Keratinocyte (primary cell): ENCODE measurements around the gene ZNF57. TPM values are rescaled to one million over a fixed set of nuclear protein-coding genes. Genes with fewer than 3 reads are reported as not detected.
A peak's percentile ranks its signal among the peaks of the same experiment; 100 is the strongest.

Experiments
- DNase-seq: peaks from one replicate; pipeline ENCODE4 v3.0.0-alpha.2; 2011; ENCODE audit warnings: low read depth, missing footprints, low spot score
- FAIRE-seq: peaks from 2 replicates; lab custom pipeline; 2011; peaks lifted over from hg19 to GRCh38; lab: Jason Lieb, UNC
- H2AFZ ChIP-seq: 2 replicates; pipeline ENCODE4 v1.6.0; 2012; ENCODE audit warnings: low read length, control low read depth, inconsistent platforms; ENCODE audit not compliant: control insufficient read depth
- H3K27ac ChIP-seq: 2 replicates; pipeline ENCODE4 v1.5.1; 2011; ENCODE audit warnings: low read length; ENCODE audit not compliant: control insufficient read depth, insufficient read depth
- H3K27me3 ChIP-seq: 3 replicates; pipeline ENCODE4 v1.6.0; 2011; ENCODE audit warnings: low read length; ENCODE audit not compliant: control insufficient read depth, insufficient read depth; ENCODE audit errors: extremely low read depth
- H3K36me3 ChIP-seq, 2 experiments: 2 replicates in 1 of 2; 3 replicates in 1 of 2; pipeline ENCODE4 v1.5.1; 2011; ENCODE audit warnings: low read length in 2 of 2, mild to moderate bottlenecking in 1 of 2; ENCODE audit not compliant: control insufficient read depth in 2 of 2, insufficient read depth in 2 of 2; ENCODE audit errors: extremely low read depth in 1 of 2
- H3K4me1 ChIP-seq: 3 replicates; pipeline ENCODE4 v1.5.1; 2011; ENCODE audit warnings: low read length; ENCODE audit not compliant: control insufficient read depth, insufficient read depth; ENCODE audit errors: extremely low read depth
- H3K4me2 ChIP-seq: 3 replicates; pipeline ENCODE4 v1.6.0; 2011; ENCODE audit warnings: low read depth, low read length; ENCODE audit not compliant: control insufficient read depth, insufficient read depth; ENCODE audit errors: extremely low read depth
- H3K4me3 ChIP-seq, 3 experiments: fragments of 200-600 bp in 1 of 3; sonication (generic) in 1 of 3; 2 replicates in 2 of 3; 3 replicates in 1 of 3; pipeline ENCODE4 v1.5.1; 2011 to 2016; ENCODE audit warnings: low read length in 3 of 3, mild to moderate bottlenecking in 3 of 3, control low read depth in 2 of 3, inconsistent platforms in 1 of 3, low read depth in 1 of 3, mixed read lengths in 1 of 3, mixed run types in 1 of 3, moderate library complexity in 1 of 3; ENCODE audit not compliant: control insufficient read depth in 2 of 3, insufficient read depth in 2 of 3; ENCODE audit errors: extremely low read depth in 1 of 3
- H3K79me2 ChIP-seq: 2 replicates; pipeline ENCODE4 v1.6.0; 2012; ENCODE audit warnings: low read length; ENCODE audit not compliant: control insufficient read depth, insufficient read depth
- H3K9ac ChIP-seq: 3 replicates; pipeline ENCODE4 v1.6.0; 2011; ENCODE audit warnings: low read length; ENCODE audit not compliant: control insufficient read depth, insufficient read depth; ENCODE audit errors: extremely low read depth
- H3K9me1 ChIP-seq: 3 replicates; pipeline ENCODE4 v1.6.0; 2011; ENCODE audit warnings: low read length; ENCODE audit not compliant: control insufficient read depth, insufficient read depth; ENCODE audit errors: extremely low read depth
- H3K9me3 ChIP-seq: 2 replicates; pipeline ENCODE4 v1.5.1; 2012; ENCODE audit warnings: low read depth, low read length; ENCODE audit not compliant: control insufficient read depth
- H4K20me1 ChIP-seq: 3 replicates; pipeline ENCODE4 v1.6.0; 2011; ENCODE audit warnings: low read length; ENCODE audit not compliant: control insufficient read depth, insufficient read depth; ENCODE audit errors: extremely low read depth
- CTCF ChIP-seq, 3 experiments: IDR thresholded peaks in 1 of 3; conservative IDR thresholded peaks in 1 of 3; optimal IDR thresholded peaks in 1 of 3; 2 replicates in 2 of 3; 3 replicates in 1 of 3; pipeline versions ENCODE3 to v1.5.1; 2011; ENCODE audit warnings: low read length in 3 of 3, mild to moderate bottlenecking in 3 of 3, moderate library complexity in 2 of 3, control low read depth in 1 of 3, inconsistent platforms in 1 of 3; ENCODE audit not compliant: insufficient read depth in 2 of 3; ENCODE audit errors: extremely low read depth in 1 of 3
- EZH2 ChIP-seq: IDR thresholded peaks from one replicate; pipeline ENCODE4 v1.6.1; 2012; ENCODE audit warnings: inconsistent platforms, mild to moderate bottlenecking, low read length, moderate library complexity
- dilution Hi-C: fragments of 300-500 bp; cut with MboI; formaldehyde crosslinking; loops from one replicate; pipeline ENCODE4 v1.7.0; 2020; ENCODE audit warnings: low sequenced_read_pairs; ENCODE audit not compliant: extremely low pct_ligation_motif_present
- polyA plus RNA-seq, 5 experiments: library from polyadenylated mRNA; depleted of rRNA in 3 of 5; stranded (reverse) in 3 of 5; stranded (forward) in 1 of 5; unstranded in 1 of 5; fragments of >200 nt; gene quantifications; 1 replicate in 1 of 5; 2 replicates in 3 of 5; 3 replicates in 1 of 5; pipeline versions ENCODE4 v1.2.1 to v1.2.3, GENCODE V29; 2011 to 2012; ENCODE audit warnings: missing spikeins in 2 of 5, low read depth in 1 of 5, low replicate concordance in 1 of 5

ZNF57 gene
- polyA plus RNA-seq, 1 donor (not counting 4 experiments of a cell fraction or from before 2014, with no cell fraction given): 9.7 TPM

GRCh38 chr19:2942928-2943640, 42.4 kb downstream of the ZNF57 start:
- Histone ChIP-seq H3K79me2 (peaks cover 14% of the 10 kb centered on the region), H3K9me3 (no peaks in the 10 kb centered on the region), H4K20me1 (no peaks in the 10 kb centered on the region), H3K4me1 (no peaks in the 10 kb centered on the region), H3K4me2 (no peak overlapping the region), H3K9ac (no peak overlapping the region), H3K27me3 (no peaks in the 10 kb centered on the region), H3K9me1 (no peaks in the 10 kb centered on the region), H3K36me3 (peaks cover 4% of the 10 kb centered on the region in 2 experiments), H2AFZ (no peak overlapping the region), H3K4me3 (no peak overlapping the region), H3K27ac (no peak overlapping the region)
- dilution Hi-C loops: no loop called here
- no peak for DNase-seq
- TF ChIP-seq CTCF (optimal IDR thresholded peaks at IDR 0.05 in 1 of 3, IDR thresholded peaks at IDR 0.05 in 1 of 3, conservative IDR thresholded peaks at IDR 0.05 in 1 of 3; ENCODE audit: extremely low read depth in 1 of 3, insufficient read depth in 2 of 3, low read length in 3 of 3): no peak
- no peak for TF ChIP-seq EZH2
- no peak for FAIRE-seq

GRCh38 chr19:2944403-2944774, 43.7 kb downstream of the ZNF57 start:
- FAIRE-seq: no peak
- peak overlapping the region; percentile 56 for H2AFZ ChIP-seq

More at GRCh38 chr19:2944403-2944774, 43.7 kb downstream of the ZNF57 start:
- Histone ChIP-seq H3K4me1 (peaks cover 5% of the 10 kb centered on the region), H4K20me1 (no peaks in the 10 kb centered on the region), H3K9ac (peak overlapping the region; percentile 85), H3K9me3 (no peaks in the 10 kb centered on the region), H3K4me2 (peak overlapping the region; percentile 92), H3K27ac (peak overlapping the region; percentile 55), H3K4me3 (peak overlapping the region; percentile 60 to 88 (median 77)), H3K79me2 (peaks cover 19% of the 10 kb centered on the region), H3K9me1 (no peaks in the 10 kb centered on the region), H3K36me3 (peaks cover 0 to 3% of the 10 kb centered on the region in 2 experiments), H3K27me3 (no peaks in the 10 kb centered on the region)
- dilution Hi-C loops: no loop called here
- no peak for DNase-seq
- TF ChIP-seq EZH2: no peak
- TF ChIP-seq CTCF (optimal IDR thresholded peaks at IDR 0.05 in 1 of 3, IDR thresholded peaks at IDR 0.05 in 1 of 3, conservative IDR thresholded peaks at IDR 0.05 in 1 of 3; ENCODE audit: extremely low read depth in 1 of 3, insufficient read depth in 2 of 3, low read length in 3 of 3): no peak
